ENCODE data around the gene ATXN1. TPM values are rescaled to one million over a fixed set of nuclear protein-coding genes. Genes with fewer than 3 reads are reported as not detected.

The ATXN1 gene
- total RNA-seq, 1 experiment from 2014 or later, result 5.6 TPM

GRCh38 chr6:16649241-16649640 is 112.0 kb downstream of the ATXN1 start:
- TF ChIP-seq CTCF (conservative IDR thresholded peaks at IDR 0.05), result no peak
- Histone ChIP-seq H2BK15ac (ENCODE audit: low read depth, low read length) (no peak overlapping the region), H3K9ac (ENCODE audit: extremely low read depth, insufficient read length, low read length) (no peak overlapping the region), H3K18ac (ENCODE audit: insufficient read length, low read depth, low read length) (no peak overlapping the region), H2AFZ (ENCODE audit: low read length) (no peak overlapping the region), H3K56ac (ENCODE audit: insufficient read length, low read depth, low read length) (no peak overlapping the region), H2AK5ac (ENCODE audit: insufficient read length, low read length) (no peak overlapping the region), H3K4me2 (ENCODE audit: insufficient read depth, insufficient read length, low read length) (no peak overlapping the region), H4K20me1 (ENCODE audit: control insufficient read depth, insufficient read depth, insufficient read length) (no peaks in the 10 kb centered on the region), H3T11ph (ENCODE audit: low read length) (no peak overlapping the region), H3K4me1 (ENCODE audit: insufficient read depth, low read length) (0 out of 2 replicates have a peak, but pooled peaks cover 1% of the 10 kb centered on the region), H2BK12ac (ENCODE audit: insufficient read length, low read depth, low read length) (no peak overlapping the region), H2BK20ac (ENCODE audit: low read depth, low read length, poor library complexity, severe bottlenecking) (no peak overlapping the region), H2BK5ac (ENCODE audit: insufficient read length, low read length) (no peak overlapping the region), H3K79me1 (ENCODE audit: insufficient read depth, low read depth, low read length, poor library complexity, severe bottlenecking) (no peaks in the 10 kb centered on the region), H3K27me3 (ENCODE audit: insufficient read depth, low read length) (no peaks in the 10 kb centered on the region), H4K8ac (replicated peaks; ENCODE audit: insufficient read length, low read depth, low read length) (no peak overlapping the region), H2BK120ac (ENCODE audit: low read depth, low read length, poor library complexity, severe bottlenecking) (no peak overlapping the region), H4K91ac (ENCODE audit: insufficient read length, low read depth, low read length) (no peak overlapping the region), H3K9me3 (ENCODE audit: control insufficient read depth, low read depth, low read length) (no peaks in the 10 kb centered on the region), H4K5ac (ENCODE audit: insufficient read length, low read depth, low read length) (no peak overlapping the region), H3K23me2 (ENCODE audit: insufficient read length, low read depth, low read length, poor library complexity, severe bottlenecking) (no peaks in the 10 kb centered on the region), H3K79me2 (ENCODE audit: insufficient read depth, low read length) (no peaks in the 10 kb centered on the region), H3K27ac (ENCODE audit: insufficient read length, low read depth, low read length) (no peak overlapping the region), H3K23ac (ENCODE audit: insufficient read length, low read depth, low read length) (no peak overlapping the region), H3K4ac (ENCODE audit: low read depth, low read length) (no peak overlapping the region), H3K14ac (ENCODE audit: insufficient read depth, low read length) (no peak overlapping the region)
- no peak overlapping the region for H3K4me3 Mint-ChIP-seq
- H3K9me3 Mint-ChIP-seq, result no peaks in the 10 kb centered on the region
- H3K27ac Mint-ChIP-seq, result no peak overlapping the region
- no CpG with 5 or more reads among the region's 2 CpGs for WGBS (ENCODE audit: extremely low coverage, insufficient read length, low lambda C conversion rate)
- H3K36me3 Mint-ChIP-seq (ENCODE audit: insufficient read depth in 1 of 3, low read depth in 3 of 3), result no peaks in the 10 kb centered on the region
- H3K27me3 Mint-ChIP-seq (ENCODE audit: low read depth), result no peaks in the 10 kb centered on the region; the same call in 1 of the 2 replicates
- DNase-seq, result no peak
- 0 out of 4 replicates have a peak, but pooled peaks cover 0 to 2% of the 10 kb centered on the region in 2 experiments for H3K4me1 Mint-ChIP-seq
